ENCODE data around the gene PPP4R3A.

Gene PPP4R3A

DNA sequence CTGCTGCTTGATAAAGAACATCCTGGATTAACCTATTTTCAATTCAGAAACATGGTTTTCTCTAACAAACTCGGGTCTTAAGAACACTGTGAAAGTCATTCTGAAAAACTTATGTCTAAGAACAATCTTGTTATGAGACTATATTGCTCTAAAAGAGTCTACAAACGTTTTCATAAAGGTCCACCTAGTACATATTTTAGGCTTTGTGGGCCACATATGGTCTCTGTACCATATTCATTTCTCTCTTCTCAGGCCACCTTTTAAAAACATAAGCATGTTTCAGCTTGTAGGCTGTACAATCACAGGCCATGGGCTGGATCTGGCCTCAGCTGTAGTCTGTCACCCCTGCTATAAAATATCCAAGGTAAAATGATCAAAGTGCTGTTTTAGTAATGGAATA lies 39.9 kb downstream of the PPP4R3A start:
- in situ Hi-C loops (cut with HindIII; ENCODE audit: low sequenced_read_pairs), result no loop called here
- TF ChIP-seq, protein P1, sequence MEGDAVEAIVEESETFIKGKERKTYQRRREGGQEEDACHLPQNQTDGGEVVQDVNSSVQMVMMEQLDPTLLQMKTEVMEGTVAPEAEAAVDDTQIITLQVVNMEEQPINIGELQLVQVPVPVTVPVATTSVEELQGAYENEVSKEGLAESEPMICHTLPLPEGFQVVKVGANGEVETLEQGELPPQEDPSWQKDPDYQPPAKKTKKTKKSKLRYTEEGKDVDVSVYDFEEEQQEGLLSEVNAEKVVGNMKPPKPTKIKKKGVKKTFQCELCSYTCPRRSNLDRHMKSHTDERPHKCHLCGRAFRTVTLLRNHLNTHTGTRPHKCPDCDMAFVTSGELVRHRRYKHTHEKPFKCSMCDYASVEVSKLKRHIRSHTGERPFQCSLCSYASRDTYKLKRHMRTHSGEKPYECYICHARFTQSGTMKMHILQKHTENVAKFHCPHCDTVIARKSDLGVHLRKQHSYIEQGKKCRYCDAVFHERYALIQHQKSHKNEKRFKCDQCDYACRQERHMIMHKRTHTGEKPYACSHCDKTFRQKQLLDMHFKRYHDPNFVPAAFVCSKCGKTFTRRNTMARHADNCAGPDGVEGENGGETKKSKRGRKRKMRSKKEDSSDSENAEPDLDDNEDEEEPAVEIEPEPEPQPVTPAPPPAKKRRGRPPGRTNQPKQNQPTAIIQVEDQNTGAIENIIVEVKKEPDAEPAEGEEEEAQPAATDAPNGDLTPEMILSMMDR (IDR thresholded peaks at IDR 0.05; ENCODE audit: low read depth, low read length, missing control alignments), result no peak
- H3K4me3 ChIP-seq (ENCODE audit: low read depth, low read length), result no peak overlapping the region
- DNase-seq (ENCODE audit: low read depth), result no peak

- DNase-seq (ENCODE audit: low read depth), result no peak
- in situ Hi-C loops (cut with HindIII; ENCODE audit: low sequenced_read_pairs), result no loop called here
These were observed 43.9 kb downstream of the PPP4R3A start for GRCh38 chr14:91466192-91466591.

DNA sequence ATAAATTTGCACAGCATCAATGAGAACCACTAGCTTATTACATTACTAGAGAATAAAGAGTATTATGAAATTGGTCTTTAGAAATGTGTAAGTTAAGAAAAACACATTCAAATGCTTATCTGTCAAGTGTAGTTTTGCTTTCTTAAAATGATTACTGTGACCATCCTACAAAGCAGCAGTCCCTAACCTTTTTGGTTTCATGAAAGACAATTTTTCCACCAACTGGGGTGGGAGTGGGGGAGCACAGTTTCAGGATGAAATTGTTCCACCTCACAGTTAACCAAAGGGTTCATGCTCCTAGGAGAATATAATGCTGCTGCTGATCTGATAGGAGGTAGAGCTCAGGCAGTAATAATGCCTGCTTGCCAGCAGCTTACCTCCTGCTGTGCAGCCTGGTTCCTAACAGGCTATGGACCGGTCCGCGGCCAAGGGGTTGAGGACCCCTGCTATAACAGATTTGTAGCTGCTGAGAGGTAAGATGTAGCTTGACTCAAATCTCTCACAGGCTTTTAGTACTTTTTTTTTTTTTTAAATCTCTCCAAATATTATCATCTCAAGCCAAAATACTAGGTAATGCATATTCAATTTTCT lies 45.4 kb downstream of the PPP4R3A start:
- in situ Hi-C loops (cut with HindIII; ENCODE audit: low sequenced_read_pairs), result loop anchor here (5.0 kb wide), 1 partner anchor 72 kb away; no protein-coding TSS in a partner anchor
- TF ChIP-seq, protein P1 (IDR thresholded peaks at IDR 0.05; ENCODE audit: low read depth, low read length, missing control alignments), result no peak
- H3K4me3 ChIP-seq (ENCODE audit: low read depth, low read length), result no peak overlapping the region
- DNase-seq (ENCODE audit: low read depth), result no peak

More at GRCh38 chr14:91466192-91466591, 43.9 kb downstream of the PPP4R3A start:
- TF ChIP-seq, protein P1 (IDR thresholded peaks at IDR 0.05; ENCODE audit: low read depth, low read length, missing control alignments), result no peak
- no peak overlapping the region for H3K4me3 ChIP-seq (ENCODE audit: low read depth, low read length)

- in situ Hi-C loops (cut with HindIII; ENCODE audit: low sequenced_read_pairs), result no loop called here
- no peak overlapping the region for H3K4me3 ChIP-seq (ENCODE audit: low read depth, low read length)
- no peak for DNase-seq (ENCODE audit: low read depth)
- TF ChIP-seq, protein P1 (IDR thresholded peaks at IDR 0.05; ENCODE audit: low read depth, low read length, missing control alignments), result no peak
These were observed 51.5 kb downstream of the PPP4R3A start for GRCh38 chr14:91458612-91459011.

GRCh38 chr14:91456283-91456682 lies 53.8 kb downstream of the PPP4R3A start:
- in situ Hi-C loops (cut with HindIII; ENCODE audit: low sequenced_read_pairs), result no loop called here
- TF ChIP-seq, protein P1 (IDR thresholded peaks at IDR 0.05; ENCODE audit: low read depth, low read length, missing control alignments), result no peak
- no peak for DNase-seq (ENCODE audit: low read depth)
- H3K4me3 ChIP-seq (ENCODE audit: low read depth, low read length), result no peak overlapping the region

DNA sequence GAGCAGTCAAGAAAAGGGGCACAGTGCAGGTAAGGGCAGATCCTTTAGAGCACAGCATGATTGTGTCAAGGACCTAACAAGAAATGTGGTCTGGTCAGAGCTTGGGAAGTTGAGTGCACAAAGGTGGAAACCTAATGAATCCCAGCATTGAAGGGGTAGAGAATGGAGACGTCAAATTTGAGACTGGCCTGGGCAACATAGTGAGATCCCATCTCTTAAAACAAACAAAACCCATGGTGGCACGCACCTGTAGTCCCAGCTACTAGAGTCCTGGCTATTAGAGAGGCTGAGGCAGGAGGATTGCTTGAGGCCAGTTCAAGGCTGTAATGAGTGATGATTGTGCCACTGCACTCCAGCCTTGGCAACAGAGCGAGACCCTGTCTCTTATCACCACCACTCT lies 55.5 kb downstream of the PPP4R3A start:
- in situ Hi-C loops (cut with HindIII; ENCODE audit: low sequenced_read_pairs), result no loop called here
- TF ChIP-seq, protein P1 (IDR thresholded peaks at IDR 0.05; ENCODE audit: low read depth, low read length, missing control alignments), result no peak
- no peak for DNase-seq (ENCODE audit: low read depth)
- no peak overlapping the region for H3K4me3 ChIP-seq (ENCODE audit: low read depth, low read length)
